CD4-positive, alpha-beta T cell (primary cell): ENCODE results near the gene NPVF. TPM values are rescaled to one million over a fixed set of nuclear protein-coding genes. Genes with fewer than 3 reads are reported as not detected.

ENCODE experiments used
- ATAC-seq: fragments of 200-7000 bp; cut with Tn5 transposase; one replicate; pipeline ENCODE4 v1.10.0; 2022; ENCODE audit warnings: mild to moderate bottlenecking; ENCODE audit not compliant: poor library complexity
- CTCF ChIA-PET: fragments of 350-600 bp; sonication (Branson Sonifier 250); formaldehyde crosslinking; loops from one replicate; lab custom pipeline; 2021; ENCODE audit warnings: antibody characterized with exemption, inconsistent platforms; lab: Charles Lee
- POLR2A ChIA-PET: fragments of 350-600 bp; sonication (Branson Sonifier 250); formaldehyde crosslinking; loops from one replicate; lab custom pipeline; 2021; ENCODE audit warnings: antibody characterized with exemption, inconsistent platforms; lab: Charles Lee
- DNase-seq, 14 experiments: peaks; one replicate each; pipeline ENCODE4 v3.0.0-alpha.2; 2013 to 2020; ENCODE audit warnings: mixed read lengths in 2 of 14
- H3K27ac ChIP-seq, 2 donors: one replicate each; pipeline versions ENCODE4 v1.5.1 to v1.7.0; 2013; ENCODE audit warnings: low read length in 2 of 2, low read depth in 1 of 2, mild to moderate bottlenecking in 1 of 2
- H3K27me3 ChIP-seq, 2 experiments: 1 replicate in 1 of 2; 2 replicates in 1 of 2; pipeline versions ENCODE4 v1.6.1 to v1.7.0; 2013; ENCODE audit warnings: low read length in 2 of 2, control low read depth in 1 of 2, mild to moderate bottlenecking in 1 of 2, moderate library complexity in 1 of 2; ENCODE audit not compliant: insufficient read depth in 2 of 2, control insufficient read depth in 1 of 2
- H3K36me3 ChIP-seq: one replicate; pipeline ENCODE4 v1.6.1; 2013; ENCODE audit warnings: low read length, control low read depth; ENCODE audit not compliant: insufficient read depth
- H3K4me1 ChIP-seq: one replicate; pipeline ENCODE4 v1.6.1; 2013; ENCODE audit warnings: low read length, control low read depth; ENCODE audit not compliant: insufficient read depth
- H3K4me3 ChIP-seq: one replicate; pipeline ENCODE4 v1.5.1; 2013; ENCODE audit warnings: mild to moderate bottlenecking, low read length, moderate library complexity
- H3K9me3 ChIP-seq, 2 experiments: 1 replicate in 1 of 2; 2 replicates in 1 of 2; pipeline versions ENCODE4 v1.6.1 to v1.7.0; 2013; ENCODE audit warnings: low read length in 2 of 2, mild to moderate bottlenecking in 2 of 2, control low read depth in 1 of 2, moderate library complexity in 1 of 2; ENCODE audit not compliant: control insufficient read depth in 1 of 2, insufficient read depth in 1 of 2
- H3K27ac Mint-ChIP-seq: one replicate; pipeline ENCODE4 v1.8.0; 2020; ENCODE audit warnings: mixed read lengths
- H3K27me3 Mint-ChIP-seq: one replicate; pipeline ENCODE4 v1.8.0; 2021; ENCODE audit warnings: mixed read lengths
- H3K36me3 Mint-ChIP-seq: one replicate; pipeline ENCODE4 v1.8.0; 2021; ENCODE audit warnings: low read depth, mixed read lengths
- H3K4me1 Mint-ChIP-seq: one replicate; pipeline ENCODE4 v1.8.0; 2021; ENCODE audit warnings: low read depth, mixed read lengths
- H3K4me3 Mint-ChIP-seq: one replicate; pipeline ENCODE4 v1.8.0; 2020; ENCODE audit warnings: mild to moderate bottlenecking, mixed read lengths
- H3K9me3 Mint-ChIP-seq: one replicate; pipeline ENCODE4 v1.8.0; 2020; ENCODE audit warnings: mixed read lengths
- intact Hi-C, 2 experiments: fragments of 100-400 bp; cut with DNase I in 1 of 2; cut with micrococcal nuclease in 1 of 2; formaldehyde crosslinking; loops; one replicate each; pipeline versions ENCODE4 v1.15.1 to v1.9.0; 2023 to 2025; cut with DNase I, micrococcal nuclease
- total RNA-seq, 174 experiments: library from RNA in 2 of 174; stranded (reverse) in 2 of 174; gene quantifications; one replicate each; pipeline ENCODE4 v1.2.3 and lab custom pipeline; 2021 to 2026
- TF ChIP-seq, protein P1 (sequence below): fragments of 200-600 bp; IDR thresholded peaks from one replicate; pipeline ENCODE4 v1.8.0; 2022; ENCODE audit warnings: antibody characterized with exemption, mild to moderate bottlenecking

NPVF gene
- total RNA-seq, 2 experiments from 2014 or later = not detected

DNA sequence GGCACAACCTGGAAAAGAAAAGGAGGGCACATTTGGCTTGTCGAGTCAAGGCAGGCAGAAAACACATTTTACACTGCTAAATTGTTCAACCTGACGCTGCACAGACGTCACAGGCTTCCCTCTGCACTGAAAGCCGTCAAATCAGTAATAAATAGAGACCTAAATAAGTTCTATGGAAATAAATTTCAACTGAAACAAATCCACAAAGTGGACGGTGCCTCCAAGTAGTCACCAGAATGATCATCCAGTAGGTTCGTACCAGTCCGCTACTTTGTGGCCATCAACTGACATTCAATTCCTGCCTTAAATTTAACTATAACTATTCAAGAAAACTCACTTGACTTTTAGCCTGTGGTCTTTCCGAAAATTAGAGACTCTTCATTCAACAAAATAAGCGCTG, 49.0 kb downstream of the NPVF start:
- Mint-ChIP-seq H3K27me3 (no peaks in the 10 kb centered on the region), H3K36me3 (peaks cover 3% of the 10 kb centered on the region), H3K27ac (peak overlapping the region; percentile 80), H3K4me1 (peaks cover 24% of the 10 kb centered on the region), H3K4me3 (peak overlapping the region; percentile 92), H3K9me3 (no peaks in the 10 kb centered on the region)
- DNase-seq (peak in 3 of 14 experiments; percentile 3 to 14 (median 13)), ATAC-seq (no peak)
- Histone ChIP-seq H3K36me3 (no peaks in the 10 kb centered on the region), H3K9me3 (no peaks in the 10 kb centered on the region), H3K4me1 (peaks cover 18% of the 10 kb centered on the region), H3K27me3 (no peaks in the 10 kb centered on the region), H3K27ac (no peak overlapping the region), H3K4me3 (peak overlapping the region; percentile 77)
- intact Hi-C loops = loop anchor here in 1 of 2 experiments (5.0 to 10.0 kb wide), 4 partner anchors 197 to 1875 kb away; partner anchors contain the start of genes OSBPL3 and PALS2
- POLR2A ChIA-PET = interaction anchor here (3.4 kb wide), 1 partner anchor 53 kb away, joined by 27 read pairs; the partner anchor contains the start of gene CYCS
- CTCF ChIA-PET = interaction anchor here (1.2 kb wide), 1 partner anchor 18 kb away, joined by 3 read pairs; no protein-coding TSS in a partner anchor
- TF ChIP-seq, protein P1, sequence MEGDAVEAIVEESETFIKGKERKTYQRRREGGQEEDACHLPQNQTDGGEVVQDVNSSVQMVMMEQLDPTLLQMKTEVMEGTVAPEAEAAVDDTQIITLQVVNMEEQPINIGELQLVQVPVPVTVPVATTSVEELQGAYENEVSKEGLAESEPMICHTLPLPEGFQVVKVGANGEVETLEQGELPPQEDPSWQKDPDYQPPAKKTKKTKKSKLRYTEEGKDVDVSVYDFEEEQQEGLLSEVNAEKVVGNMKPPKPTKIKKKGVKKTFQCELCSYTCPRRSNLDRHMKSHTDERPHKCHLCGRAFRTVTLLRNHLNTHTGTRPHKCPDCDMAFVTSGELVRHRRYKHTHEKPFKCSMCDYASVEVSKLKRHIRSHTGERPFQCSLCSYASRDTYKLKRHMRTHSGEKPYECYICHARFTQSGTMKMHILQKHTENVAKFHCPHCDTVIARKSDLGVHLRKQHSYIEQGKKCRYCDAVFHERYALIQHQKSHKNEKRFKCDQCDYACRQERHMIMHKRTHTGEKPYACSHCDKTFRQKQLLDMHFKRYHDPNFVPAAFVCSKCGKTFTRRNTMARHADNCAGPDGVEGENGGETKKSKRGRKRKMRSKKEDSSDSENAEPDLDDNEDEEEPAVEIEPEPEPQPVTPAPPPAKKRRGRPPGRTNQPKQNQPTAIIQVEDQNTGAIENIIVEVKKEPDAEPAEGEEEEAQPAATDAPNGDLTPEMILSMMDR = no peak

Other genes with a start within 250 kb of the NPVF start
- 10 to 100 TPM; 25.4 to 25.9 TPM for gene OSBPL3, start 248.3 kb downstream of the NPVF start, total RNA-seq
- 100 to 1,000 TPM; 126 to 131 TPM for gene CYCS, start 103.2 kb downstream of the NPVF start, total RNA-seq